Measurements from ENCODE around the gene DHH.
A peak's percentile ranks its signal among the peaks of the same experiment; 100 is the strongest.
"Not testable (repeated sequence)": the region's sequence is repeated elsewhere in the genome, so short reads cannot be mapped to it uniquely, and the experiment has no call there.

Gene DHH

DNA sequence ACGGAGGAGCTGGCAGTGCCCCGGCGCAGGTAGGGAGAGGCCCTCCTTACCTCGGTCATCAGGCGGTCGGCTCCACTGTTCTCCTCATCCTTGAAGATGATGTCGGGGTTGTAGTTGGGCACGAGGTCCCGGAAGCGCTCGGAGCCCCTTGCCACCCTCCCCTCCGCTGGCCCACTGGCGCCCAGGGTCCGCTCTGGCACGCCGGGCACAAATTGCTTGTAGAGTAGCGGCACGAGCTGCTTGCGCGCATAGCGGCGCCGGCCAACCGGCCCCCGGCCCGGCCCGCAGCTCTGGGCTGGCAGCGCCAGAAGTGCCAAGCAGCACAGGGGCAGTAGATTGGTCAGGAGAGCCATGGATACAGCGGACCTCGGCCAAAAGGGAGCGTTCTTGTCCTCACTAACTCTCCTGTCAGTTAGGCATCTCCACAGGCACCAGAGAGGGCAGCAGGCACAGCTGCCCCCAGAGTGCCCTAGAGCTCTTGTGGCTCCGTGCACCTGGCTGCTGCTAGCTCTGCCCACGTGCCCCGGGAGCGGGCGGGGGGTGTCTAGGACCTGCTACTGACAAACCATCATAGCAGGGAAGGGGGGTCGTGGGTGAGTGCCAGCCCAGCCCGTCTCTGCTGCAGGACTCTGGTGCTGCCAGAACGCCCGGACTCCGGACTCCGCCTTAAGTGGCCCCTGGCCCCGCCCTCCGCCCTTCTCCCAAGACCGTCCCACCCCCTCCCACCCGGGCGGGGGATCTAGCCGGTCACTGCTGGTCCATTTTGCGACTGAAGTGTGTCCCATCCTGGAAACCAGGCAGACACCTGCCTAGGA lies at the start of gene DHH:
Gene DHH (minus strand): TSS at position 642 of the 815 bp plus-strand sequence. CDS start 289 bp downstream, at position 353.
- no peak for DNase-seq

- DNase-seq: no peak
Observed at GRCh38 chr12:49144384-49144783, 49.8 kb upstream of the DHH start.

- no peak for DNase-seq
Observed at GRCh38 chr12:49138999-49139398, 44.4 kb upstream of the DHH start.

DNA sequence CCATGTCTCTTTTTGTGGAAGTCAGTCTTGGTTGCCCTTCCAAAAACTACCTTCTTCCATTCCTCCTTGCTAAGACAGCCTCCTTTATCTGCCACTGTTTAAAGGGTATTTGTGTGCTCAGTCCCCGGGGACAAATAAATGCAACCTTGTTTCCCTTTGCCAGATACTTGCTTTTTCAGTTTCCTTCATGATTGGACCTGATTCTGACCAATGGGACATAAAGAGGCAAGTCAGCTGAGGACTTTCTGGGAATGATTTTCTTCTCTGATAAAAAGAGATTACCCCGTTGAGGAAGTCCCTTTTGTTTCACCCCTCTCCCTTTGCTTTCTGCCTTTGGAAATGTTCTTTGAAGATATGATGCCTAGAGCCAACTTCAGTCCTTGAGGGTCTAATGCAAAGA lies 44.0 kb upstream of the DHH start:
- DNase-seq: no peak

DNA sequence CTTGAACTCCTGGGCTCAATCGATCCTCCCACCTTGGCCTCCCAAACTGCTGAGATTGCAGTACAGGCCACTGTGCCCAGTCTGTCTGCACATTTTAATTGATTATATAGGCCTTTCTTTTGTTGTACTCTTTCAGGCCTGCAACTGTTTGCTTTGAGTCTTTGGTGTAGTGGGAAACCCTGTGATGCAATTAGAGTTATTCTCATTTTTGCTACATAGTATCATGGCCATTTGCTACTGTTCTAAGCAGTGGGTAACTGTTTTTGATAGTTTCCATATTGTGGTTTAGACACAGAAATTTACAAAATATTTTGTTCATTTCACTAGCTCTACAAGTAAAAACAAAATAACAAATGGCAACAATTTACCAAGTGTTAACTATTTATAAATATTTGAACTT lies 42.9 kb upstream of the DHH start:
- DNase-seq: no peak

DNA sequence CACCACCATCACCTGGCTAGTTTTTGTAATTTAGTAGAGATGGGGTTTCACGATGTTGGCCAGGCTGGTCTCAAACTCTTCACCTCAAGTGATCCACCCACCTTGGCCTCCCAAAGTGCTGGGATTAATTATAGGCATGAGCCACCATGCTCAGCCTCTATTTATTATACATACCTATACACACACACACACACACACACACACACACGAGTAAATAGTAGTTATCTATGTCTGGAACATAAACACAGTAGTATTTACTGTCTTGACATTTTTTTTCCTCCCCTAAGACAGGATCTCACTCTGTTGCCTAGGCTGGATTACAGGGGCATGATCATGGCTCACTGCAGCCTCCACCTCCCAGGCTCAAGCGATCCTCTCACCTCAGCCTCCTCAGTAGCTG lies 42.4 kb upstream of the DHH start:
- DNase-seq: not testable (repeated sequence)

DNA sequence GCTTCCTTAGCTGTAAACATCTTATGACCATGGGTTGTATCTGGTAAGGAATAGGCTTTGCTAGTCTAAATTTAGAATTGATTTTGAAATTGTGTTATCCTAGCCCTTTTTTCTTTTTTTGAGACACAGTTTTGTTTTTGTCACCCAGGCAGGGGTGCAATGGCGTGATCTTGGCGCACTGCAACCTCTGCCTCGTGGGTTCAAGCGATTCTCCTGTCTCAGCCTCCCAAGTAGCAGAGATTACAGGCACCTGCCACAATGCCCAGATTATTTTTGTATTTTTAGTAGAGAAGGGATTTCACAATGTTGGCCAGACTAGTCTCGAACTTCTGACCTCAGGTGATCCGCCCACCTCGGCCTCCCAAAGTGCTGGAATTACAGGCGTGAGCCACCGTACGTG lies 39.0 kb upstream of the DHH start:
- DNase-seq: no peak

DNA sequence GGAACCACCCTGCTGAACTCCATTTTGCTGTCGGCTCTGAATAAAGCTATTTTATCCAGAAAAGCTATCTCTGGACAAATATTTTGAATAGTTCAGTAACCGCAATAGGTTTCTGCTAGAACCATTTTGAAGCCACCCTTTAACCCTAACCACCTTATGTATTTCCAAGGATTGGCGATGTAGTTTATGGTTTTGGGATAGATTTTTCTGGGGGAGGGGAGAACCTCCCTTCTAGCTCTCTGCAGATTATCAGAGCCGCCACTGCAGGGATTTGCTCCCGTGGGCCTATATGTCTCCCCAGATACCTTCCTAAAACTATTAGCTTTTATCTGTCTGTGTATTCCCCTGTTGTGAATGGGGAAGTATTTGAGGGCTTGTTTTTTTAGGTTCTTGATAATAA lies 38.4 kb upstream of the DHH start:
- no peak for DNase-seq

GRCh38 chr12:49131894-49132461 lies 37.4 kb upstream of the DHH start:
- no peak for DNase-seq

DNA sequence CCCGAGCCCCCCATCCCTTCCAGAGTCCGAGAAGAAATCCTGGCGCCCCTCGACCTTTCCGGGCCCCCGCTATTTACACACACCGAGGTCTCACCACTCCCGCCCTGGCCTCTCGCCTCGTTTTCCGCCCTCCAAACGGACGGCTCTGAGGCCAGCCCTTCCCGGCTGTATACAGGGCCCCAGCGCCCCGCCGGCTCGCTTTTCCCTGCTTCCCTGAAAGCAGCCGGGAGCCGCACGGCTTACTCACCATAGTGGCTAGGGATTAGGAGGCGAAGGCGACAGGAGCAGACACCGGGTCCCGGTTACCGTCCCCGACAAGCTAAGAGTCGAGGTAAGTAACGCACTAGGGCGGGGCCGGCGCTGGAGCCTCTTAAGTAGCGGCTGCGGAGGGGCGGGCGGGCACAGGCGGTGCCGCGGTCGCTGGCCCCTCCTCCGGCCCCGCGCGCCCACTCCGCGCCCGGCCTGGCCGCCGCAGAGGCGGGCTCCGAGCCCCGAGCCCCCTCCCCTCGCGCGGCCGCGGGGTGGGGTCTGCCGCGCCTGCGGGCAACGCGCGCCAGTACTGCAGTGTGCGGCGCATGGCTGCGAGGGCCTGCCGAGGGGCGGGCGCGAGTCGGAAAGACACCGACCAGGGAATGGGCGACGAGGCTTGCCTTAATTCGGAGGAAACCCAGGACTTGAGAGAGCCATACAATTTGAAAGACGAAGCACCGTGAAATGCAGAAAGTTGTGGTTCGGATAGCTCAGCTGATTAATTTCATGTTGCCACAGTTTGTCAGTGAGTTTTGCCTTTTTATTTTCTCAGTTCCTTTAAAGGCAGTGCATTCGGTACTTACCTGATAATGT lies 36.7 kb upstream of the DHH start, which contains the start of gene TUBA1B:
Gene TUBA1B (minus strand): TSS at position 345 of the 843 bp plus-strand sequence. CDS start 95 bp downstream, at position 250.
- DNase-seq: peak; percentile 95

GRCh38 chr12:49130151-49131050 lies 35.8 kb upstream of the DHH start:
- DNase-seq: peak; percentile 94

GRCh38 chr12:49129332-49130150 lies 34.9 kb upstream of the DHH start:
- no peak for DNase-seq

DNA sequence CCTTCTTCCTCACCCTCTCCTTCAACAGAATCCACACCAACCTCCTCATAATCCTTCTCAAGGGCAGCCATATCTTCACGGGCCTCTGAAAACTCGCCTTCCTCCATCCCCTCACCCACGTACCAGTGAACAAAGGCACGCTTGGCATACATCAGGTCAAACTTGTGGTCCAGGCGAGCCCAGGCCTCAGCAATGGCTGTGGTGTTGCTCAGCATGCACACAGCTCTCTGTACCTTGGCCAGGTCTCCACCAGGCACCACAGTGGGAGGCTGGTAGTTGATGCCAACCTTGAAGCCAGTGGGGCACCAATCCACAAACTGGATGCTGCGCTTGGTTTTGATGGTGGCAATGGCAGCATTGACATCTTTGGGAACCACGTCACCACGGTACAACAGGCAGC lies 33.4 kb upstream of the DHH start:
- DNase-seq: not testable (repeated sequence)

DNA sequence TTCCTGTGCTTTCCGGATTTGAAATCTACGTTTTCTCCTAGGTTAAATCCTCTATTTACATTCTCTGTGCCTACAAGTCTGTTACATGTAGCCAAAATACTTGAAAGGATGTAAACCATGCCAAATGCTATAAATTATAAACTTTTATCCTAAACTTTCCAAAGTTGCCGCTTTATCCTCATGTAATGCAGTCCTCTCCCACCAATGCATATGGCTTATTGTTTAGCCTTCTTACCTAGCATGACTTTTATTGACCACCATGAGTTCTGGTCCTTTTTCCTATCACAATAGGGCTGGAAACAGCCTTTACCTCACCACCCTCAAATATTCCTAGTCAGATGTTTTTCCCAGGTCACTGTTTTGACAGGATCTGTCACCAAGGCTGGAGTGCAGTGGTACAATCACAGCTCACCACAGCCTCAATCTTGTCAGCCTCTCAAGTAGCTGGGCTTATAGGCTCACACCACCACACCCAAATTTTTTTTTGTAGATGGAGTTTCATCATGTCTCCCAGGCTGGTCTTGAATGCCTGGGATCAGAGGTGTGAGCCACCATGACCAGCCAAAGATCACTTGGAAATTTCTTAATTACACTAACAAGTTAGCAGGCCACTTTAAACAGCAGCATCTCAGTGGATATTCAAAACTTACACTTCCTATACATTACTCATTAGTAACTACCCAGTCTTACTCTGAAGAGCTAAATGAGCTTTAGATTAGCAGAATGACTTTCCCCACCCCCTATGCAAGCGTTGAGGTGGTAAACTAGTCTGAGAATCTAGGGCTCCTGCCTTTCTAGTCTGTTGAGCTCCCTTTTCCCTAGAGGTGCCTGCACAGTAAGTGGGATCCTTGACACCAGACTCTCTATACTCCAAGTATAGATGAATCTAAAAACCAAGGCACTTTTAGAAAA lies 32.5 kb upstream of the DHH start:
- no peak for DNase-seq

GRCh38 chr12:49121047-49121696 lies 26.6 kb upstream of the DHH start:
- DNase-seq: no peak

DNA sequence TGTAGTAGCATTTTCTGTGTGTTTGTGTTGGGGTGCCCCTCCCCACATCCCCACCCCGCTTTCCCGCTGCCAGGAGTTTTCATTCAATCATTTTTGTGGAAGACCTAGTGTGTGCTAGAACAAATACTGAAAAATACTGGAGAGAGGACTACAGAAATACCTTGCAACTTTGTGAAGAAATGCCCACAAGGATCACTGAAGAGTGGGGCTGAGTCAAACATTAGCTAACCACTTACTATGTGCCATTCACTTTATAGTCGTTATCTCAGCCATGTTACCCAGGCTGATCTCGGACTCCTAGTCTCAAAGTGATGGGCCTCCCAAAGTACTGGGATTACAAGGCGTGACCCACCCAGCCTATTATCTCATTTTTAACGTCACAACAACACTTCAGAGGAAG lies 16.6 kb upstream of the DHH start:
- DNase-seq: no peak

- DNase-seq: peak; percentile 97
Observed at GRCh38 chr12:49110464-49111155, 16.0 kb upstream of the DHH start, which contains the start of gene LMBR1L. Gene LMBR1L, minus strand, starts transcription at chr12:49110847. Its CDS starts 292 bp downstream, at chr12:49110555.

- DNase-seq: no peak
Observed at GRCh38 chr12:49109641-49110463, 15.3 kb upstream of the DHH start.
